Cortex of kidney (tissue), 1 donor: Measurements from ENCODE around the gene REN.

ENCODE experiments used
- DNase-seq: peaks from one replicate; lab custom pipeline; 2025; lab: John Stamatoyannopoulos, UW

The REN gene

DNA sequence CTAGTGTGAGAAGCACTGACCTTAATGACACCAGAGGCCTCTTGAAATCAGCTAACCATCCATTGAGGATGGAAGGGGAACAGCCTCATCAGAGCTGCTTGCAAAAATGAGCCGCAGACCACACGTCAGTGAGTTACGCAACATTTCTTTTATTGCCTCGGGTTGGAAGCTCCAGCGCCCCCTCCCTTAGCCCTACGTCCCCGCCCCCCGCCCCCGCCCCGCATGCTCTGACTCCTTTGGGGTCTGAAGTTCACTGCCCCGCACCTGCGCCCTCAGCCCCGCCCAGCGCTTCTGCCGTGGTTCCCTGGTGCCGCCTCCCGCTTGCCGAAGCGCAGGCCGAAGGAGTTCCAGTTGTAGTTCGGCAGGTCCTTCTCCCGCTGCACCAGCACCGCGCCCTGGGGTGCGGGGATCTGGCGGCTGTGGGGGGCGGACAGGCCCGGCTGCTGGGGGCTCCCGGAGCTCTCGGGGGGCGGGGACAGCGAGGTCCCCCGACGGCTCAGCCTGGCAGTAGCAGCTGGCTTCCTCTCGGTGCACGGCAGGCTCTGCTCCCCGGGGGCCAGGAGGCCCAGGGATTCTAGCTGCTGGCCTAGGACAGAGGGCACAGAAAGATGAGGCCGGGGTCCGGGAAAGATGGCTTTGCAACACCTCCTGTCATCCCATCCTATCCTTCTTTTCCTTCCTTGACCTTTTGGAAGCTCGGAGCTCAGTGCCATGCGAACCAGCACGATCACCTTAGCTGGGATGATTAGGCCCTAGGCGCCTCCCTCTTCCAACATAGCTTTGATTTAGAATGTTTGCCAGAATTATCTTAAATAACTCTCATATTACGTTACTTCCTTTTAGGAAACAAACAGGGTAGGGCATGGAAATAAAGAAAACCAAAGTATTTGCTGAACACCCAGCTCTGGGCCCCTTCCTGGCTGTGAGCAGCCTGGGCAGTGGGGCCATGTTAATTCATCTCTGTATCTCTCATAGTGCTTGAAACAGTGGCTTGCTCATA is 24.4 kb upstream of the REN start:
- DNase-seq, result no peak

DNA sequence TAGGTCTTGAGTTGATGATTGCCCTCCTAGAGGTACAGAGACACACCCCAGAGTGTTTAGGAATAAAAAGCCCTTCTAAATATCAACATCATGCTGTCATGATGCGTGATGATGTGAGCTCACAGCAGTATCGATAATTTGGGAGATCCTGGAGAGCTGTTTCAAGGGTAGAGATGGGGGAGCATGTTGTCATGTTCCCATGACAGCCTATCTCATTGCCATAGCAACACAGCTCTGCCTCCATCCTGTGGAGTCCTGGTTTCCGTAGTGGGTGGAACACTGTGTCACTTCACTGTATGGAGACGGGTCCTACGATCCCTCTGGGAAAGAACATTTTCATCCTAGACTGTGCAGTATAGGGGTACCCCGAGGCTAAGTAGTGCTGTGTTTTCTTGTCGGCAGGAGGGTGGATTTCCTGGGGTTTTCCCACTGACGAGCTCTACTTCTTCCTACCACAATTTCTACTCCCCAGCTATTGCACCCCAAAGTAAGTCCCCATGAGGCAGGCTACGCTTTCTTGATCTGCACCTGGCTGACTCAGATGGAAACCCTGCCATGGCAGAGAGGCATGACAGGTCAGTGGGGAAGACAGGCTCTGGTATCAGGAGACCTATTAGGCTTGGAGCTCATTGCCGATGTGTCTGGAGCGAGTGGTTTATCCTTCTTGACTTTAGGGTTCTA is 23.0 kb upstream of the REN start:
- DNase-seq, result no peak

DNA sequence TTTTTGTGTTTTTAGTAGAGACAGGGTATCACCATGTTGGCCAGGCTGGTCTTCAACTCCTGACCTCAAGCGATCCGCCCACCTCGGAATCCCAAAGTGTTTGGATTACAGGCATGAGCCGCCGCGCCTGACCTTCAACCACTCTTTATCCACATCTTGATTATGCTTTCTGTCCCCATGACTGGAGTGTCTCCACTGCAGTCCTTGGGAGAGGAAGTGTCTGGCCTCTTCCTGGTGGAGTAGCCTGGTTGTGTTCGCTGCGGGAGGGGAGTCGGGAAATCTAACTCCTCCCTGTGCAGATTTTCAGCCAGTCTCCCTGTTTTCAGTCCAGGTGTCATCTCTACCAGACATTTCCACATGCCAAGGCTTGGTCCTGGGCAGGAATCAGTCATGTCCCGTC is 20.5 kb upstream of the REN start:
- no peak for DNase-seq

DNA sequence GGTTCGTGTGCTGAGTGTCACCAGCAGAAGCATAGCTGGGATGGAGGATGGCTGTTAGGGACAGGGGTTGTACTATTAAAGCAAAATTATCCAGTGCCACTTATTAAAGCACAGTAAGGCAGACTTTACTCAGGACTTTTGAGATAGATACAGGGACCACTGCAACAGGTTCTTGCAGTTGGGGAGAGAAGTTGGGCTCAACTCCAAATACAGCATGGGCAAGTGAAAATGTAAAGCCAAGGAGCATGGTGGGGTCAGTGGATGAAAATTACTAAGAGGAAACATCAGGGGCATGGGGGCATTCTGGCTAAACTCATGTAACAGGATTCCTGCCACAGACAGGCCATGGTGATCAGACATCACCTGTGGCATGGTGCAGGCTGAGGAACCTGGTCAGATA is 15.0 kb upstream of the REN start:
- no peak for DNase-seq

DNA sequence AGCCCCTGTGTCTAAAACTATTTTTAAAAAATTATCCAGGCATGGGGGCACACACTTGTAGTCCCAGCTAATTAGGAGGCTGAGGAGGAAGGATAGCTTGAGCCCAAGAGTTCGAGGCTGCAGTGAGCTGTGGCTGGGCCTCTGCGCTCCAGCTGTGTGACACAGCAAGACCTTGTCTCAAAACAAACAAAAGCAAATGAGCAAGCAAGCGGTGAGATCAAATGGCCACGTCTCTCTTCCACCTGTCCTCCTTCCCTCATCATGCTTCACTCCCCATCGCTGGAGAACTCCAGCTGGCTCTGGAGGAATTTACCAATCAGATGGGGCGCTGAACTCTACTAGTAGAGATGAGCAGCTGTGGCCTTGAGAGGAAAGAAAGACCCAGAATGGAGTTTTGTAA is 14.0 kb upstream of the REN start:
- DNase-seq, result no peak

DNA sequence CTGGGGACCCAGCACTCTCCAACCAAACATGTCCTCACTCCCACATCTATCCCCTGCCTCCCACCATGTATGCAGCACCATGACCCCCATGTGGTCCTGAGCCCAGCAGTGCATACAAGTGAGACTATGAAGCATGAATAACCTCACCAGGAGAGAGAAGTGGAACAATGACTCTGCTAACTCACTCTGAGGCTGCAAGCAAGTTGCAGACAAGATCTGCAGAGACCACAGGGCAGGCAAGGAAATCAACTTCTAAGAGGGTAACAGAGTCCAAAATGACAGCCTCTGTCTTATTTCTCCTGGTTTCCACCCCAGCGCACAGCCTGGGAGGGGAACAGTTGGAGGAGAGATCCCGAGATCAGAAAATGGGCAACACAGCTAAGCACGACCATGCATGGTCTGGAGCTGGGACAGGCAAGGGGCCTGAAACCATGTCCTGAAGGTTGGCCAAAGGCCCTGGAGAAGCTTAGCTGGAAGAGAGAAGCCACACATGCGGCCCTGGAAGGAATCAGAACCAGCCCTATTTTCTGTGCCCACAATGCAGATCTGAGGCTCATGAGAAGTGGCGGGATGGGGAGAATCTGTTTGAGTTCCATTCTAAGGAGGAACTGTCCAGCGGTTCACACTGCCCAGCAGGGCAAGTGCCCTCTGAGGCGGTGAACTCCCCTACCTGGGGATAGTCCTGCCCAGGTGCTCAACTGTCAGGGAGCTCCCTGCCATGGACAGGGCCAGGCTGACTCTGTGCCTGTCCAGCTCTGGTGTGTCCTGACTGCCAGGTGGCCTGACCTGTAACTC is 12.5 kb upstream of the REN start:
- DNase-seq, result no peak

DNA sequence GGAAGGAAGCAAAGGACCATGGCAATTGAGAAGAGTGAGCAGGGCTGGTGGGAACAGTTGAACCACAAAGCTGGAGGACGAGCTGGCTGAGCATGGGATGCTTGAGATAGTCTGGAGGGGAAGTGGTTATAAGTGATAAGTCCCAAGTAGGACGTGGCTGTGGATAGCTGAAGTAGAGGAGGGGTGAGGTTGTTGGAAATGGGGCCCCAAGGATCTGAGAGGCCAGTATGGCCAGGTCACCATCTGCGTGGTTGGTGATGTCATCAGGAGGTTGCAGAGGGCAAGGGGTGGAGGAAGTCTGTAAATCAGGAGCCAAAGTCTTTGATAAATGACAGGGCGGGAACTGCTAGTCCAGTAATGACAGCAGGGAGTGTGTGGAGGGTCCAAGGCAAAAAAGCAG is 11.0 kb upstream of the REN start:
- DNase-seq, result no peak

DNA sequence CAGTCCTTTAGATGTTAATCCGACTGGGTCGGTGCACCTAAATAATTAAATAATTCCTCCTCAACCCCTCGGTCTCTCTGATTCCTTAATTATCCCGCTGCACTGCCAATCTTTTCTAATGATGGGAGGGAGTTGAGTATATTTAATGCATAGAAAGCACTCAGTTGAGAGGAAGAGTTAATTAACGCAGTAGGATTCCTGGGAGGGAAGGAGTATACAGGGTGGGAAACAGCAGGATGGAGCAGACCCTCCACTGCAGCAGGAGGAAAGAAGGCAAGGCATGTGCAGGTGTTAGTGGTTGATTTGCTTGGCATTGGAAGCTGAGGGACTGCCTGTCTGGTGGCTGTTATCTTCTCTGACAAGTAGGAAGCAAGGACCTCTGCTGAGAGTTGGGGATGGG is 9.9 kb upstream of the REN start:
- DNase-seq, result no peak

DNA sequence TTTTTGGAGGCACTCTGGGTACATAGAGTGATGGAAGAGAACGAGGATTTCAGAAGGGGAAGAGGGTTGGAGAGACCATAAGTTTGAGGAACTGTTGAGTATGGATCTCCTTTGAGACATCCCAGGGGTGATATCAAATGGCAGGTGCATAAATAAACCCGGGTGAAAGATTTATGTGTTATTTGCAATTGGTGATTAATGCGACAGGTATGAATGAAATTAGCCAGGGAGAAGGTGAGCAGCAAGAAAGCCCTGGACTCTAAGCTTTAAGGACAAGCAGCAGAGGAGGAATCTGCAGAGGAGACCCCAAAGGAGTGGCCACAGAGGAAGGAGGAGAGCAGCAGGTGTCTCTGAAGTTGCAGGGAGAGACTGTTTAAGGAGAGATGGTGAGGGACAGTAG is 8.8 kb upstream of the REN start:
- no peak for DNase-seq

DNA sequence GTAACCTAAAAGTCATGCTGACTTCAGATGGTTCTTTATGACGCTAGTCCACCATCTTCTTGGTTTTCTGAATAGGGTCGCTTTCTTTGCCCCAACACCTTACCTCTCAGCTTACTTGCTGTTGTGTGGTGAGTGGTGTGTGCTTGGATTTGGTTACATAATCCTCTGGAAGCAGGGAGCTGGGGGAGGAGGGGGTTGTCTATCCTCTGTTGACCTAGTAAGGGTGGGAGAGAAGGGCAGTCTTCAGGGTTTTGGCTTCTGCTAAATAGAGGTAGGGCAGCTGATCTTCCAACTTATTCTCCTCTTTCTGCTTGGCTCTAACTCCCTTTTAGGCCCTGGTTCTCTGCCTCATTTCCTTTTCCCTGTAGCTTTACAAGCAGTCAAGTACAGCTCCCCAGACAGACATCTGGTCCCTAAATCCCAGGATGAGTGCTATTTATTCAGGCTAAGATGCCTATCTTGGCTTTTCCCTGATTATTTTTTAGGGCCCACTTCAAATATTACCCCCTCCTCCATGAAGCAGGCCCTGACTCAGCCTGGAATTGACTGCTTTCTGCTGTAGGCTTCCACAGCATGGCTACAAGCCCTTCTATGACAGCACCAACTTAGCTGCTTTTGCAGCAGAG is 6.4 kb upstream of the REN start:
- DNase-seq, result no peak

DNA sequence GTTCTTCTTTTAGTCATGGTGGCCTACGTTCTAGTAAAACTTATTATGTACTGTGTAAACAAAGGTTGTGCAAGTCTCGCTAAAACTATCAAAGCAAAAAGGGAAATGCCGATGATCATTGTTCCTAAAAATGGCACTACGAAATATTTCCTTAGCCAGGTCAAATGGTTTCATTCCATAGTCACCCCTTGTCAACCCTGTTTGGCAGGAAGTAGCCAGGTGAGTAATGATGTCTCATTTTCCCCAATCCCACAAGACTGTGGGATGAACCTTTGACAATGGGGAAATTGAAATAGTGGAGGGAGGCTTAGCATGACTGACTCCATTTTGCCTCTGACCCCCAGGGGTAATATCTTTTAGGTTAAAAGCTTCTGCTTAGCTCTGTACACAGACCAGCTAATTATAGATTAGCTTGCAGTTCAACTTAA is 5.6 kb upstream of the REN start:
- no peak for DNase-seq

DNA sequence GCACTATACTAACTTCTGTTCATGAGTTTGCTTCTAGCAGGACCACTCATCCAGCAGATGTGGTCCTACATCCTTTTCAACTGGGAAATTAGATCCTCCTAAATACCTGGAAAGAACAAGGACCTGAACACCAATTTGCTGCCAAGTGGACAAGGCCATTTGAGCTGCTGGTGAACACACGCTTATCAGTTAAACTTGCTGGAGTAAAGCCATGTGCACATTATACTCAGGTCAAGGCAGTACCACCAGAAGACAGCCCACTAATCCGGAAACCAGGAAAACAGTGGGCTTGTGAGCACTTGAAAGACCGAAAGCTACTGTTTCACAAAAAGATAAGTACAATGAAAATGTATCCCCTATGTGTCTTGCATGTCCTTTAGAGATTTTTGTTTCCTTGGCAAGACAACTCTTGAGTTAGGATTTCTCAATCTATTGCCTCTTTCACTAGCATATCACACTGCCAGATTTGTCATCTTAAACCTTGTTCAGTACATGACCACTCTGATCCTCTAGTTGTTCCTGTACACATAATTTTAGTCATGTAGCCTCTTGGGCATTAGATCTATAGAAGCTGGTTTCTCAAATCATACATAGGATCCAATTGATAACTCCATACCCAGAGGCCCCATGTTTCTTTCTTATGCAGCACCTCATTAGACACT is 4.5 kb upstream of the REN start:
- DNase-seq, result no peak

DNA sequence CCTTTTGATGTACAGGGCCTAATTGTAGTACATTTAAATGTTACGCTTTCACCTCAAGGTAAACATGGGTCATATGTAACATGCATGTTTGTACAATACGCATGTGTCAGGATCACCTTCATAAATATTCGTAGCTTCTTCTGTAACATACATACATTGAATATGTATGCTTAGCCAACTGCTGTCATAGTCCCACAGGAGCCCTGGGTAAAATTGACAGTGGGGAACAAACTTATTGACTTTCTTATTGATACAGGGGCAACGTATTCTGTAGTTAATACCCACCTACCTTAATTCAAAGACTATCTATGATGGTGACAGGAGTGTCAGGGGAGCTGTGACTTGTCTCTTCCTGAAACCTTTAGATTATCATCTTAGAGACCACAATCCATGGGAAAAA is 3.7 kb upstream of the REN start:
- DNase-seq, result no peak

DNA sequence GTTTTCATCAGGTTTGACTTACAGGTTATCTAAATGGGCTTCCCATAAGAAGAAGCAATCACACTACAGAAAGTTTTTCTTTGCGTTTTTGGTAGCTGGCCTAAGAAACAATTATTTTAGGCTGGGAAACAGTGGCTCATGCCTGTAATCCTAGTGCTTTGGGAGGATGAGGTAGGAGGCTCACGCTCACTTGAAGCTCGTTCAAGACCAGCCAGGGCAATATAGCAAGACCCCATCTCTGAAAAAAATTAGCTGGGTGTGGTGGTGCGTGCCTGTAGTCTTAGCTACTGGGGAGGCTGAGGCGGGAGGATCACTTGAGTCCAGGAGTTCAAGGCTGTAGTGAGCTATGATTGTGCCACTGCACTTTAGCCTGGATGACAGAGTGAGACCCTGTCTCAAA is 1.6 kb upstream of the REN start:
- no peak for DNase-seq

DNA sequence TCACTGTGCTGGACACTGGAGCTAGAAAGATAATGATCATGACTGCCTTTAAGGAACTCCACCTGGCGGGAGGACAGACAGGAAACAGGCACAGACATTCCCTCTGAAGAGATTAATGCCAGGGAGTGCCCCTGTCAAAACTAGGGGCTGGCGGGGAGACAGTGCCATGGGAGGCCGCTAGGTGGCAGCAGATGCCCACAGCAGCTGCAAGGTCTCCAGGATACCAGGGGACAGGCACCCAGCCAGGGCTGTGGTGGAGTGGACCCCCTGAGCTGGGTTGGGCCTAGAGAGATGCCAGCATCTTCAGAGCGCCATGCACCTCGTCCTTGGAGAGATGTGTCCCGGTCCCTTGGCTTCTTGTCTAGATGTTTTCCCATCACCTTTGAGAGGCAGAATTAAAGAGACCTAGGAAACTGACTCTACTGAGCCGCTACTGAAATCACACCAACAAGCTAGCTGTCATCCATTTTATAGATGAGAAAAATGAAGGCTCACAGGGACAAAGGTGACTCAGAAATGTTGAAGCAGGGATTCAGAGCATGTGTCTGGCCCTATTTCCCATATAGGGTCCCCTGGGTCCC is 3.6 kb downstream of the REN start:
- no peak for DNase-seq

DNA sequence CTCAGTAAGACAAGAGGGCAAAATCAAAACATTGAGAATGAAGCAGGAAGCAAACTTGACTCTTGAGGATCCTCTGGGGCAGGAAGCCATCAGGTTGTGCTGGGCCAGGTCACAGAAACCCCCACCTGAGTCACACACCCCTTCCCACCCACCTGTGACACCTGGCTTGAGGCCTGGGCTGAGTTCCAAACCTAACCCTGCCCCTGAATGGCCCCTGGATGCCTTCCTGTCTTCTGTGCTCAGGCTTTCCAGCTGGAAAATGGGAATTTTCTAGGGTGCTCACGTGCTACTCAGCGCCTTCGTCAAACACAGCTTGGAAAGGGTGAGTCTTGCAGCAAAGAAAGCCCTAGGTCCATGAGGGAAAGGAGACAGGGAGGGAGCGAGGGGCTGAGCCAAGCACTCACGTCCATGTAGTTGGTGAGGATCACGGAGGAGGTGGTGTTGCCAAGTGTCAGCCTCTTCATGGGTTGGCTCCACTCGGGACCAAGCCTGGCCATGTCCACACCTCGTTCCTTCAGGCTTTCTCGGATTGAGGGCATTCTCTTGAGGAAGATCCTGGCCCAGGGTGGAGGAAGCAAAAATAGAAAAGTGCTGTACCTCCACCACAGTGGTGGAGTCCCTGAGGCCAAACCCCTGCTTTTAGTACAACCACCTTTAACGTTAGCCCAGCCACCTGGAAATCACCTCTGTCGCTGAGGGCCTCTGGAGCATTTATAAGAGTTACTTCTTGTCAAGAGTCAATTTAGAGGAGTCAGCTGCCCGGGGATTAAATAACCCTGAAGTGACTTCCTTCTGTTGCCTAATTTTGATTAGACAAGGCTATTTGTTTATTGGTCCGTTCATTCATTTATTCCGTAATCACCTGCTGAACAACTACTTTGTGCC is 4.3 kb downstream of the REN start:
- DNase-seq, result no peak

DNA sequence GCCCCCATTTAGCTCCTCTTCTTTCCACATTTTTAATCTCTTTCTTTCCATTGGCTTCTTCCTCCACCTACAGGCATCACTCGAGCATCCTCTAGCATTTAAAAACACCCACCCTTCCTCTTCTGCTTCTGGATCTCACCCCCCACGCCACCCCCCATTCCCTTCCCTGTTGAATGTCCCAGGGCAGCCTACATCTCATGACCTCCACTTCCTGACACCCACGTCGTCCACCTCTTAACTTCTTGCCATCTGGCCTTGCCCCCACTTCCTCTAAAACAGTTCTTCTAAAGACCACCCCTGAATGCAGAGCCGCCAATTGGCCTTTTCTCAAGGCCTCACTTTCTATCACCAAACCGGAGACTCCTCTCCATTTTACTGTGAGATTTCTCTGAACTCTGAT is 8.2 kb downstream of the REN start:
- DNase-seq, result no peak

DNA sequence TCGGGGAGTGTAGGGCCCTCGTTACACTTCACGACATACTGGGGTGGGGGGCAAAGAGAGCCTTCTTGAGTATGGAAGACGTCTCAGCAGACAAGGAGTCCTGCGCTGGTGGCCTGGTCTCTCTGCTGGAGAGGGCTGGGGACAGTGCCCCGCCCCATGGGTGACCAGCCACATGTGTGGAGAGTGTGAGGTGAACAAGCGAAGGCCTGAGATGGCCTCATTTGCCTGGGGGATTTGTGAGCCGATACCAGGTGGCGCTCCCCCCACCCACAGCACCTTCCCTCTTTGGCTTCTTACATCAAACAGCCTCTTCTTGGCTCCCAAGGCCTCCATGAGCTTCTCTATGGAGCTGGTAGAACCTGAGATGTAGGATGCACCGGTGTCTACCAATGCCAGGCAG is 10.3 kb downstream of the REN start:
- DNase-seq, result no peak

DNA sequence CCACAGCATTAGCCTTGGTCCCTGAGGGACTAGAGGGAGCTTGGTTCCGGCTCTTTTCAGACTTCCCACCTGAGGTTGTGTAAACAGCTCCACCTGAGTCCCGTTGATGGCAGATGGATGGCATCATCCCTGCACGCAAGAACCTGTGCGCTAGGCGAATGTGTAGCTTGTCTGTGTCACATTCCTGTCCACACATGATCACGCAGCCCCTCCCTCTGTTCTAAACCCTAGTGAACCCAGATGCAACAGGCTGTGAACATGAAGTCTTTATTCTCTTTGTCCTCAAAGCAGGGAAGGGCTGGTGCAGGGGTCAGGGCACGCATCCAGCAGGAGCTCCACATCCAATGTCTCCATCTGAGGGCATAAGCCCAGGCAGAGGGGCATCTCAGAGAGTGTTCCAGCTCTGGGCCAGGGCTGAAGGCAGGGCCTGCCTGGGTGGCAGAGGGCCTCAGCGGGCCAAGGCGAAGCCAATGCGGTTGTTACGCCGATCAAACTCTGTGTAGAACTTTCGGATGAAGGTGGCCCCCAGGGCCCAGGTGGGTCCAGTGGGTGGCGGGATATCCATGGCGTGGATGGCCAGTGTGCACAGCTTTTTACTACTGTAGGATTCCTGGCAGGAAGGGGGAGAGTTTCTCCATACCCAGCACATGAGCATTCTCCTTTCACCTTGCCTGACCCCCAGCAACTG is 11.4 kb downstream of the REN start:
- DNase-seq, result no peak

DNA sequence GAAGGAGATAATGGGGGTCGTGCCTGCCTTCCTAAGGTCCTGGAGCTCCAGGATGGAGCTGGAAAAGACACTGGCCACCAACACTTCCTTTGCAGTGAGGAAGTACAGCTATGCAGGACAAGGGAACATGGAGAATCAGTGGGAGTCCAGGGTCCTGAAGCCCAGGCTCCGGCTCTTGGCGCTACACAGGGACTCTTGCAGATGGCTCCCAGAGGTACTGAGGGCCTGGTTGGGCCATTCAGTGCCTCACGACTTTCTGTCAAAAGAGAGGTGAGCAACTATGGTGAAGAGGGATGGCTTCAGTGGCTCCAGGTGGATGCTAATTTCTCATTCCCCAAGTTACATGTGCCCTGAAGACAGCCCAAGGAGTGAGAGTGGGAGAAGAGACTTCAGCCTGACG is 12.5 kb downstream of the REN start:
- DNase-seq, result no peak
